Prostate gland (tissue), 2 donors: Measurements from ENCODE around the gene PDYN.

ENCODE experiments used
- POLR2AphosphoS5 ChIP-seq: sonication (generic); formaldehyde crosslinking; IDR thresholded peaks from one replicate; pipeline ENCODE4 v1.6.1; 2017; ENCODE audit warnings: antibody characterized with exemption
- TF ChIP-seq, protein P1 (sequence below), 4 experiments: fragments of 200-600 bp in 2 of 4; fragments of 450-650 bp in 2 of 4; sonication (generic) in 2 of 4; IDR thresholded peaks; 1 replicate in 3 of 4; 2 replicates in 1 of 4; pipeline ENCODE4 v1.5.1; 2016 to 2019; ENCODE audit warnings: antibody characterized with exemption in 4 of 4, mild to moderate bottlenecking in 2 of 4, moderate library complexity in 2 of 4

DNA sequence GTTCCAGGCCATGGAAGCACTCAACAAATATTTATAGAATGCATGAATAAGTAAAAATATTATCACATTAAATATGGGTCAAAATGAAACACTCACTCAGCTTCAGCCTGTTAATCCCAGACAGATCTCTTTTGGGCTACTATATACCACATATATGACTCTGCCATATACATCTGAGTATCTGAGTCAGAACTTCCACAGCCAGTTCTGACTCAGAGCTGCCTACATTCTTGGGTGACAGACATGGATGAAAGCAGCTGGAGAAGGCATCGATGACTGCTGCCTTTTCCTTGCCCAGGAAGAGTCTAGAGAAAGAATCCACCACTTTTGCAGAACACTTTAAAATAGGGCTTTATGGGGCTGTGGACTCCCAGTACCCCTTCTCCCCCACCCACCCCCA is 11.5 kb upstream of the PDYN start:
- no peak for TF ChIP-seq POLR2AphosphoS5
- TF ChIP-seq, protein P1, sequence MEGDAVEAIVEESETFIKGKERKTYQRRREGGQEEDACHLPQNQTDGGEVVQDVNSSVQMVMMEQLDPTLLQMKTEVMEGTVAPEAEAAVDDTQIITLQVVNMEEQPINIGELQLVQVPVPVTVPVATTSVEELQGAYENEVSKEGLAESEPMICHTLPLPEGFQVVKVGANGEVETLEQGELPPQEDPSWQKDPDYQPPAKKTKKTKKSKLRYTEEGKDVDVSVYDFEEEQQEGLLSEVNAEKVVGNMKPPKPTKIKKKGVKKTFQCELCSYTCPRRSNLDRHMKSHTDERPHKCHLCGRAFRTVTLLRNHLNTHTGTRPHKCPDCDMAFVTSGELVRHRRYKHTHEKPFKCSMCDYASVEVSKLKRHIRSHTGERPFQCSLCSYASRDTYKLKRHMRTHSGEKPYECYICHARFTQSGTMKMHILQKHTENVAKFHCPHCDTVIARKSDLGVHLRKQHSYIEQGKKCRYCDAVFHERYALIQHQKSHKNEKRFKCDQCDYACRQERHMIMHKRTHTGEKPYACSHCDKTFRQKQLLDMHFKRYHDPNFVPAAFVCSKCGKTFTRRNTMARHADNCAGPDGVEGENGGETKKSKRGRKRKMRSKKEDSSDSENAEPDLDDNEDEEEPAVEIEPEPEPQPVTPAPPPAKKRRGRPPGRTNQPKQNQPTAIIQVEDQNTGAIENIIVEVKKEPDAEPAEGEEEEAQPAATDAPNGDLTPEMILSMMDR (IDR thresholded peaks at IDR 0.05): no peak
